ENCODE results near the gene P2RX7. TPM values are rescaled to one million over a fixed set of nuclear protein-coding genes. Genes with fewer than 3 reads are reported as not detected.

Gene P2RX7
- total RNA-seq, 2 experiments from 2014 or later: 3.6 to 4.7 TPM

DNA sequence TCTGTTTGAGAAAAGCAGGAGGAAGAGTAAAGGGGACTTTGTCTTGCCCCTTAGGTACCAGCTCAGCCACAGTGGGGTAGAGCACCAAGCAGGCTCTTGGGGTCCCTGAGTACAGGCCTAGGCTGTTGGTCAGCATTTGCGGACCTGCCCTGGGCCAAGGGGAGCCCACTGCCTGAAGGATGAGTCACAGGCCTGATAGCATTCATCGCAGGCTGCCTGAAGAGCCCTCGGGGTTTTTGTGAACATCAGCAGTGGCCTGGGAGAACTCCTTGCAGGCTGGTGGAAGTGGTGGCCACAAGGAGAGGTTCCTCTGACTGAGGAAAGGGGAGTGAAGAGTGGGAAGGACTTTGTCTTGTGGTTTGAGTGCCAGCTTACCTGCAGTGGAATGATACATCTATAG is 25.0 kb upstream of the P2RX7 start:
- intact Hi-C loops (cut with micrococcal nuclease): no loop called here
- Mint-ChIP-seq H3K36me3 (ENCODE audit: low read depth) (no peaks in the 10 kb centered on the region), H3K27ac (no peak overlapping the region), H3K4me1 (ENCODE audit: low read depth) (no peaks in the 10 kb centered on the region), H3K4me3 (no peak overlapping the region), H3K9me3 (peaks cover 6% of the 10 kb centered on the region), H3K27me3 (no peaks in the 10 kb centered on the region)
- ChIA-PET POLR2A (no interaction called here), CTCF (no interaction called here)
- ATAC-seq (no peak), DNase-seq (no peak)
- TF ChIP-seq, protein P1, sequence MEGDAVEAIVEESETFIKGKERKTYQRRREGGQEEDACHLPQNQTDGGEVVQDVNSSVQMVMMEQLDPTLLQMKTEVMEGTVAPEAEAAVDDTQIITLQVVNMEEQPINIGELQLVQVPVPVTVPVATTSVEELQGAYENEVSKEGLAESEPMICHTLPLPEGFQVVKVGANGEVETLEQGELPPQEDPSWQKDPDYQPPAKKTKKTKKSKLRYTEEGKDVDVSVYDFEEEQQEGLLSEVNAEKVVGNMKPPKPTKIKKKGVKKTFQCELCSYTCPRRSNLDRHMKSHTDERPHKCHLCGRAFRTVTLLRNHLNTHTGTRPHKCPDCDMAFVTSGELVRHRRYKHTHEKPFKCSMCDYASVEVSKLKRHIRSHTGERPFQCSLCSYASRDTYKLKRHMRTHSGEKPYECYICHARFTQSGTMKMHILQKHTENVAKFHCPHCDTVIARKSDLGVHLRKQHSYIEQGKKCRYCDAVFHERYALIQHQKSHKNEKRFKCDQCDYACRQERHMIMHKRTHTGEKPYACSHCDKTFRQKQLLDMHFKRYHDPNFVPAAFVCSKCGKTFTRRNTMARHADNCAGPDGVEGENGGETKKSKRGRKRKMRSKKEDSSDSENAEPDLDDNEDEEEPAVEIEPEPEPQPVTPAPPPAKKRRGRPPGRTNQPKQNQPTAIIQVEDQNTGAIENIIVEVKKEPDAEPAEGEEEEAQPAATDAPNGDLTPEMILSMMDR (IDR thresholded peaks at IDR 0.05): no peak

DNA sequence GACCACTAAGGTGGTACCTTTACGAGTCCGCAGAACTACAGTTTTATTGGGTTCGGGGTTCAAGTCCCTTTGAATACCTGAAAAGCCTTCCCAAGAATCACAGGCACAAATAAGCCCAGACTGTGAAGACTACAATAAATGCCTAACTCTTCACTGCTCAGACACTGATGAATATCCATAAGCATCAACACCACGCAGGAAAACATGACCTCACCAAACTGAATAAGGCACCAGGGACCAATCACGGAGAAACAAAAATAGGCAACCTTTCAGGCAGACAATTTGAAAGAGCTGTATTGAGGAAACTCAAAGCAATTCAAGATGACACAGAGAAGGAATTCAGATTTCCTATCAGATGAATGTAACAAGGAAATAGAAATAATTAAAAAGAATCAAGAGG is 24.2 kb upstream of the P2RX7 start:
- H3K36me3 Mint-ChIP-seq (ENCODE audit: low read depth): no peaks in the 10 kb centered on the region
- TF ChIP-seq, protein P1 (IDR thresholded peaks at IDR 0.05): no peak
- ChIA-PET POLR2A (no interaction called here), CTCF (interaction anchor here (0.6 to 5.1 kb wide), 5 partner anchors 9 to 165 kb away, joined by 3 to 37 read pairs (median 4); no protein-coding TSS in a partner anchor)
- no peaks in the 10 kb centered on the region for H3K27me3 Mint-ChIP-seq
- H3K4me3 Mint-ChIP-seq: no peak overlapping the region
- peaks cover 6% of the 10 kb centered on the region for H3K9me3 Mint-ChIP-seq
- ATAC-seq (no peak), DNase-seq (no peak)
- intact Hi-C loops (cut with micrococcal nuclease): no loop called here
- no peak overlapping the region for H3K27ac Mint-ChIP-seq
- peaks cover 2% of the 10 kb centered on the region for H3K4me1 Mint-ChIP-seq (ENCODE audit: low read depth)

DNA sequence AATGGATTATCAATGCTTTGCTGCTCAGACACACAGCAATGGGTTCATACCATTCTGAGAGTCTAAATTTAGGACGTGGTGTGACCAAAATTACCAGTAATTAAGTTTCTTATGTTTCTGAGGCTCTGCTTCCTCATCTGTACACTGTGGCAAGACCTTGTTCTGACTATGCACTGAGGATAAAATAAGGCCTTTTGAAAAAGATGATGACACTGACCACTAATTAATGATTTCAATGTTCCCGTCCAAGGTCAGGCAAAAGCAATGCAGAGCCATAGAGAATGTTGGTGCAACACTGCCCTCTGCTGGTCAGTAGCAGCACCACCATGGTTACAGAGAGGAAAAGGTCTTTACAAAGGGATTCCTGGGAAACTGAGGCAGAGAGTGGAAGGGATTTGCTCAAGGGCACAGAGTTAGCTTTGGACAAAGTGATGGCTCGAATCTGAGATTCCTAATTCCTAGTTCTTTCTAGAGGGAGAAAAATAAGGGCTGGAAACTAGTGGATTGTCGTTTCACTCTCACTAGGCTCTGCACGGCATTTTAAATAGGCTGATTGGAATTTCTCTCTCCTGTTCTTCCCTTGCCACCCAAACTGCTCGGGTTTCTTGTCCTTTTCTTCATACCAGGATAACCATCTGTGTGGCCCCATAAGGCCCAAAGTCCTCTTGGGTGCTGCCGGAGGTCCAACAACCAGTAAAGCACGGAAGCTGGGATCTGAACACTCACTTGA is 22.3 kb upstream of the P2RX7 start:
- POLR2A ChIA-PET: interaction anchor here (0.6 kb wide), 2 partner anchors 16 to 31 kb away, joined by 3 read pairs; no protein-coding TSS in a partner anchor
- CTCF ChIA-PET: interaction anchor here (0.6 to 8.4 kb wide), 23 partner anchors 8 to 138 kb away, joined by 3 to 43 read pairs (median 3); no protein-coding TSS in a partner anchor
- TF ChIP-seq, protein P1 (IDR thresholded peaks at IDR 0.05): peak; percentile 97
- intact Hi-C loops (cut with micrococcal nuclease): no loop called here
- H3K27ac Mint-ChIP-seq: no peak overlapping the region
- H3K36me3 Mint-ChIP-seq (ENCODE audit: low read depth): no peaks in the 10 kb centered on the region
- H3K4me1 Mint-ChIP-seq (ENCODE audit: low read depth): peaks cover 2% of the 10 kb centered on the region
- DNase-seq (peak; percentile 82), ATAC-seq (peak; percentile 86)
- no peak overlapping the region for H3K4me3 Mint-ChIP-seq
- H3K27me3 Mint-ChIP-seq: no peaks in the 10 kb centered on the region
- no peaks in the 10 kb centered on the region for H3K9me3 Mint-ChIP-seq

DNA sequence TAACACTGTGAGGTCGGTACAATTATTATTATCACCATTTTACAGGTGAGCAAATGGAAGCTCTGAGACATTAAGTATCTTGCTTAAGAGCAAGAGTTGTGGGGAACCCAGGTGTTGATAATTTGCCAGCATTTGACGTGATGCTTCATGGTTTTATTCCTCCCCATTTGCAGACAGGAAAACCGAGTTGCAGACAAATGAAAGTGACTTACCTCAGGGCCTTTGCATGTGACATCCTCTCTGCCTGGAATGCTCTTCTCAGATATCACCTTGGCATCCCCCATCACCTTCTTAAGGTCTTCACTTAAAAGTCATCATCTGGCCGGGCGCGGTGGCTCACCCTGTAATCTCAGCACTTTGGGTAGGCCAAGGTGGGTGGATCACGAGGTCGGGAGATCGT is 21.0 kb upstream of the P2RX7 start:
- Mint-ChIP-seq H3K27me3 (no peaks in the 10 kb centered on the region), H3K36me3 (ENCODE audit: low read depth) (no peaks in the 10 kb centered on the region), H3K4me1 (ENCODE audit: low read depth) (peaks cover 2% of the 10 kb centered on the region), H3K9me3 (no peaks in the 10 kb centered on the region), H3K27ac (no peak overlapping the region), H3K4me3 (no peak overlapping the region)
- DNase-seq (no peak), ATAC-seq (no peak)
- ChIA-PET POLR2A (no interaction called here), CTCF (interaction anchor here (0.9 to 8.4 kb wide), 5 partner anchors 10 to 111 kb away, joined by 3 to 43 read pairs (median 3); no protein-coding TSS in a partner anchor)
- intact Hi-C loops (cut with micrococcal nuclease): no loop called here
- TF ChIP-seq, protein P1 (IDR thresholded peaks at IDR 0.05): no peak

DNA sequence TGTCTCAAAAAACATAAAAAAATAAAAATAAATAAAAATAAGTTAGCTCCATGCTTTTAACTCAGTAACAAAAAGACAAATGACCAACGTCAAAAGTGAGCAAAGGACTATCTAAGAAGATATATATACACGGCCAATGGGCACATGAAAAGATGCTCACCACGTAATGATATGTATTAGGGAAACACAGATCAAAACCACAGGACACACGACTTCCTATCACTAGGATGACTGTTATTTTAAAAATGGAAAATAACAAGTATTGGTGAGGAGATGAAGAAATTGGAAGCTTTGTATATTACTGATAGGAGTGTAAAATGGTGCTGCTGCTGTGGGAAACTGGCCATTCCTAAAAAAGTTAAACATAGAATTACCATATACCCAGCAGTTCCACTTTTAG is 20.2 kb upstream of the P2RX7 start:
- ATAC-seq (no peak), DNase-seq (no peak)
- Mint-ChIP-seq H3K36me3 (ENCODE audit: low read depth) (no peaks in the 10 kb centered on the region), H3K4me1 (ENCODE audit: low read depth) (peaks cover 2% of the 10 kb centered on the region), H3K27ac (no peak overlapping the region), H3K9me3 (no peaks in the 10 kb centered on the region), H3K27me3 (no peaks in the 10 kb centered on the region), H3K4me3 (no peak overlapping the region)
- TF ChIP-seq, protein P1 (IDR thresholded peaks at IDR 0.05): no peak
- CTCF ChIA-PET: interaction anchor here (0.9 to 8.4 kb wide), 4 partner anchors 10 to 110 kb away, joined by 3 to 43 read pairs (median 20); no protein-coding TSS in a partner anchor
- intact Hi-C loops (cut with micrococcal nuclease): no loop called here
- POLR2A ChIA-PET: no interaction called here
